ENCODE measurements around the gene RPE65. TPM values are rescaled to one million over a fixed set of nuclear protein-coding genes. Genes with fewer than 3 reads are reported as not detected.
"Not testable (repeated sequence)": the region's sequence is repeated elsewhere in the genome, so short reads cannot be mapped to it uniquely, and the experiment has no call there.

The RPE65 gene
- polyA plus RNA-seq, 3 donors = not detected

GRCh38 chr1:68493193-68493592 lies 43.4 kb upstream of the RPE65 start:
- WGBS (ENCODE audit: insufficient coverage) = 86% methylated on average over 1 of the region's 2 CpGs

GRCh38 chr1:68492255-68492654 lies 42.5 kb upstream of the RPE65 start:
- H3K27ac ChIP-seq (ENCODE audit: low read depth in 1 of 2, low read length in 2 of 2); H3K9me3 Mint-ChIP-seq; H4K20me1 ChIP-seq (ENCODE audit: insufficient read depth, low read length); DNase-seq; intact Hi-C loops (cut with micrococcal nuclease); H3K4me2 ChIP-seq (replicated peaks; ENCODE audit: extremely low read depth, low read length, poor library complexity, severe bottlenecking); H3K4me3 Mint-ChIP-seq; H3K9ac ChIP-seq (ENCODE audit: insufficient read depth, low read length, poor library complexity, severe bottlenecking); H3K27me3 ChIP-seq (ENCODE audit: control insufficient read depth in 2 of 2, insufficient read depth in 2 of 2, low read length in 2 of 2); H3K4me3 ChIP-seq (replicated peaks in 1 of 3; ENCODE audit: low read depth in 2 of 3, low read length in 3 of 3); H3K9me3 ChIP-seq (replicated peaks in 1 of 2; ENCODE audit: control insufficient read depth in 1 of 2, insufficient read depth in 1 of 2, low read length in 2 of 2); H3K27me3 Mint-ChIP-seq (ENCODE audit: low read depth in 3 of 3): not testable (repeated sequence)
- Histone ChIP-seq H3K79me2 (ENCODE audit: insufficient read depth, low read length) (peaks cover 67% of the 10 kb centered on the region), H3K4me1 (ENCODE audit: control insufficient read depth in 1 of 2, insufficient read depth in 2 of 2, low read length in 2 of 2) (peaks cover 13 to 17% of the 10 kb centered on the region in 2 donors), H3K36me3 (replicated peaks in 1 of 2; ENCODE audit: control insufficient read depth in 1 of 2, insufficient read depth in 2 of 2, low read length in 2 of 2) (peaks cover 8 to 48% of the 10 kb centered on the region in 2 donors), H2AFZ (ENCODE audit: insufficient read depth, low read depth, low read length, poor library complexity, severe bottlenecking) (peak overlapping the region; percentile 2)
- Mint-ChIP-seq H3K27ac (peak overlapping the region in 3 of 7 donors; percentile 0 to 67 (median 6)), H3K36me3 (peaks cover 27 to 38% of the 10 kb centered on the region in 2 donors), H3K4me1 (peaks cover 27% of the 10 kb centered on the region)
- WGBS (ENCODE audit: insufficient coverage) = 88% methylated on average over 4 of the region's 6 CpGs

More at GRCh38 chr1:68493193-68493592, 43.4 kb upstream of the RPE65 start:
- no peak overlapping the region for H3K4me3 ChIP-seq (replicated peaks in 1 of 3; ENCODE audit: low read depth in 2 of 3, low read length in 3 of 3)
- no peak for TF ChIP-seq CTCF (IDR thresholded peaks at IDR 0.05)
- peaks cover 13 to 21% of the 10 kb centered on the region in 2 donors for H3K4me1 ChIP-seq (ENCODE audit: control insufficient read depth in 1 of 2, insufficient read depth in 2 of 2, low read length in 2 of 2)
- Mint-ChIP-seq H3K4me3 (no peak overlapping the region), H3K9me3 (peaks cover 0 to 2% (median 0%) of the 10 kb centered on the region in 7 donors), H3K27me3 (ENCODE audit: low read depth in 3 of 3) (no peaks in the 10 kb centered on the region), H3K36me3 (peaks cover 20 to 31% of the 10 kb centered on the region in 2 donors), H3K4me1 (peaks cover 33% of the 10 kb centered on the region), H3K27ac (peak overlapping the region in 1 of 7 donors; percentile 25)
- H2AFZ ChIP-seq (ENCODE audit: insufficient read depth, low read depth, low read length, poor library complexity, severe bottlenecking) = no peak overlapping the region
- H3K27ac ChIP-seq (ENCODE audit: low read depth in 1 of 2, low read length in 2 of 2) = peak overlapping the region in 1 of 2 donors; percentile 16
- DNase-seq = no peak
- H3K4me2 ChIP-seq (replicated peaks; ENCODE audit: extremely low read depth, low read length, poor library complexity, severe bottlenecking) = no peak overlapping the region
- intact Hi-C loops (cut with micrococcal nuclease) = no loop called here
- peaks cover 7 to 39% of the 10 kb centered on the region in 2 donors for H3K36me3 ChIP-seq (replicated peaks in 1 of 2; ENCODE audit: control insufficient read depth in 1 of 2, insufficient read depth in 2 of 2, low read length in 2 of 2)
- H3K9me3 ChIP-seq (replicated peaks in 1 of 2; ENCODE audit: control insufficient read depth in 1 of 2, insufficient read depth in 1 of 2, low read length in 2 of 2) = no peaks in the 10 kb centered on the region
- H3K27me3 ChIP-seq (ENCODE audit: control insufficient read depth in 2 of 2, insufficient read depth in 2 of 2, low read length in 2 of 2) = no peaks in the 10 kb centered on the region
- peaks cover 67% of the 10 kb centered on the region for H3K79me2 ChIP-seq (ENCODE audit: insufficient read depth, low read length)
- H3K9ac ChIP-seq (ENCODE audit: insufficient read depth, low read length, poor library complexity, severe bottlenecking) = no peak overlapping the region
- no peaks in the 10 kb centered on the region for H4K20me1 ChIP-seq (ENCODE audit: insufficient read depth, low read length)
